PFSK-1 (cell line): ENCODE data around the gene AAK1.

ENCODE experiments used
- FOXP2 ChIP-seq: optimal IDR thresholded peaks from 2 replicates; pipeline ENCODE3; 2011; ENCODE audit warnings: borderline replicate concordance, control low read depth, inconsistent platforms; ENCODE audit not compliant: insufficient read depth; ENCODE audit errors: extremely low read length, extremely low read depth
- POLR2AphosphoS5 ChIP-seq: IDR thresholded peaks from 2 replicates; pipeline ENCODE4 v1.6.1; 2012; ENCODE audit warnings: low read depth, mild to moderate bottlenecking, control low read depth, low read length, moderate library complexity
- SIN3A ChIP-seq: IDR thresholded peaks from 2 replicates; pipeline ENCODE4 v1.6.1; 2012; ENCODE audit warnings: mild to moderate bottlenecking, low read length, moderate library complexity, borderline replicate concordance; ENCODE audit not compliant: insufficient read depth
- TAF1 ChIP-seq: IDR thresholded peaks from 2 replicates; pipeline ENCODE4 v1.6.1; 2012; ENCODE audit warnings: low read length, control low read depth, borderline replicate concordance; ENCODE audit not compliant: insufficient read depth
- TF ChIP-seq, protein P1 (sequence below), 2 experiments: IDR thresholded peaks; 2 replicates each; pipeline versions ENCODE4 v1.6.1 to v1.8.0; 2011 to 2012; ENCODE audit warnings: low read depth in 2 of 2, low read length in 2 of 2, control low read depth in 1 of 2, inconsistent platforms in 1 of 2, mild to moderate bottlenecking in 1 of 2, moderate library complexity in 1 of 2; ENCODE audit not compliant: insufficient read depth in 1 of 2

The AAK1 gene

DNA sequence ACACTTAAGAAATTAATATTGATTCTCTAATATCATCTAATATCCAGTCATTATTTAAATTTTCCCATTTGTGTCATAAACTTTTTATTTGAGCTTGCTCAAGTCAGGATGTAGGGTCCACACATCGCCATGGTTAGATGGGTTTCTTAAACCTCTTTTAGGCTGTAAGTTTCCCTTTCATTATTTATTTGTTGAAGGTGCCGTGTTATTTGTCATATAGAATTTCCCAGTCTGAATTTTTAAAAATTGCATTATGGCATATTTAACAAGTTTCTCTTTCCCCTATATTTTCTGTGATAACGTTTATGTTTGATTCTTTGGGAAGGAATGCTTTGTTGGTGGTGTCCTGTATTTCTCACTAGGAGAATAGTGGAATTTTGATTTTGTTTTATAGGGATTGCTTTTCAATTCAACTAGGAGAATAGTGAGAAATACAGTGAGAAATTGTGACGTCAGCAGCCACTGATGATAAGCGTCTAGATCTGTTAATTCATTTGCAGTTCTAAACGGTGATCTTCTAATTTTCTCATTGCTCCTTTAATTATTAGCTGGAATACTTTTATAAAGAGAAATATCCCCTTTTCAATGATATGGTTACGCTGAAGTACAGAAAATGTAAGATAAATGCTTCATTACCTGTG is 44.6 kb upstream of the AAK1 start:
- TF ChIP-seq, protein P1, sequence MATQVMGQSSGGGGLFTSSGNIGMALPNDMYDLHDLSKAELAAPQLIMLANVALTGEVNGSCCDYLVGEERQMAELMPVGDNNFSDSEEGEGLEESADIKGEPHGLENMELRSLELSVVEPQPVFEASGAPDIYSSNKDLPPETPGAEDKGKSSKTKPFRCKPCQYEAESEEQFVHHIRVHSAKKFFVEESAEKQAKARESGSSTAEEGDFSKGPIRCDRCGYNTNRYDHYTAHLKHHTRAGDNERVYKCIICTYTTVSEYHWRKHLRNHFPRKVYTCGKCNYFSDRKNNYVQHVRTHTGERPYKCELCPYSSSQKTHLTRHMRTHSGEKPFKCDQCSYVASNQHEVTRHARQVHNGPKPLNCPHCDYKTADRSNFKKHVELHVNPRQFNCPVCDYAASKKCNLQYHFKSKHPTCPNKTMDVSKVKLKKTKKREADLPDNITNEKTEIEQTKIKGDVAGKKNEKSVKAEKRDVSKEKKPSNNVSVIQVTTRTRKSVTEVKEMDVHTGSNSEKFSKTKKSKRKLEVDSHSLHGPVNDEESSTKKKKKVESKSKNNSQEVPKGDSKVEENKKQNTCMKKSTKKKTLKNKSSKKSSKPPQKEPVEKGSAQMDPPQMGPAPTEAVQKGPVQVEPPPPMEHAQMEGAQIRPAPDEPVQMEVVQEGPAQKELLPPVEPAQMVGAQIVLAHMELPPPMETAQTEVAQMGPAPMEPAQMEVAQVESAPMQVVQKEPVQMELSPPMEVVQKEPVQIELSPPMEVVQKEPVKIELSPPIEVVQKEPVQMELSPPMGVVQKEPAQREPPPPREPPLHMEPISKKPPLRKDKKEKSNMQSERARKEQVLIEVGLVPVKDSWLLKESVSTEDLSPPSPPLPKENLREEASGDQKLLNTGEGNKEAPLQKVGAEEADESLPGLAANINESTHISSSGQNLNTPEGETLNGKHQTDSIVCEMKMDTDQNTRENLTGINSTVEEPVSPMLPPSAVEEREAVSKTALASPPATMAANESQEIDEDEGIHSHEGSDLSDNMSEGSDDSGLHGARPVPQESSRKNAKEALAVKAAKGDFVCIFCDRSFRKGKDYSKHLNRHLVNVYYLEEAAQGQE (IDR thresholded peaks at IDR 0.05; ENCODE audit: insufficient read depth in 1 of 2, low read depth in 2 of 2, low read length in 2 of 2) = no peak
- TF ChIP-seq TAF1 (no peak), POLR2AphosphoS5 (no peak), SIN3A (no peak), FOXP2 (no peak)

GRCh38 chr2:69686813-69687212 is 43.3 kb upstream of the AAK1 start:
- no peak for TF ChIP-seq SIN3A
- no peak for TF ChIP-seq POLR2AphosphoS5
- no peak for TF ChIP-seq TAF1
- TF ChIP-seq, protein P1 (IDR thresholded peaks at IDR 0.05; ENCODE audit: insufficient read depth in 1 of 2, low read depth in 2 of 2, low read length in 2 of 2) = no peak
- no peak for TF ChIP-seq FOXP2

DNA sequence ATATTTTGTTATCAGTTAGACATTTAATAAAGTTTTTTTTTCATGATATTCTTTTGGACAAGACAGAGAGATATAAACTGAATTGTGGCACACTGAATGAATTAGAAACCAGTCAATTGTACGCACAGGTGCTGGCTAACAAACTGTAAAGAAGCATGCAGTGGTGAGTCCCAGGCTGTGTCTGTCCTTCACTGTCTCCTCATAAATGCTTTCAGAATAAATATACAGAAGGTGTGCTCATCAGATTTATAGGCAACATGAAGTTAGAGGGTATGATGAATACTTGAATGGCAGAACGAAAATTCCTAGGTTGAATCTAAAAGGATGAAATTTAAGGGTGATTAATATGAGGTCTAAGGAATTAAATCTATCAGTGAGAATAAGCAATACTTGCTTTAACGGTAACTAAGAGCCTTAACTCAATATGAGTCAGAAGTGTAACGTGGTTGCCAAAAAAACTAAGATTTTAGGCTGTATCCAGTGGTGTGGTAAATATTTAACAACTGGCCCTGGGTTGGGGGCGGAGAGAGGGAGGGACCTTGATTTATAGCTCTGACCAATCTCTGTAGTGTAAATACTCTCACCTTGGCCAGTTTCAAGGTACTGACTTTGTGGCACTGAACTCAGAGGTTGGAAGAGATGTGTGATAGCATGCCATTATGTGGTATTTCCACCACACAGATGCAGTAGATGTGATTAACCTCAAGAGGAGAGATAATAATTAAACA is 41.9 kb upstream of the AAK1 start:
- no peak for TF ChIP-seq SIN3A
- TF ChIP-seq TAF1 = no peak
- TF ChIP-seq, protein P1 (IDR thresholded peaks at IDR 0.05; ENCODE audit: insufficient read depth in 1 of 2, low read depth in 2 of 2, low read length in 2 of 2) = no peak
- no peak for TF ChIP-seq FOXP2
- no peak for TF ChIP-seq POLR2AphosphoS5

DNA sequence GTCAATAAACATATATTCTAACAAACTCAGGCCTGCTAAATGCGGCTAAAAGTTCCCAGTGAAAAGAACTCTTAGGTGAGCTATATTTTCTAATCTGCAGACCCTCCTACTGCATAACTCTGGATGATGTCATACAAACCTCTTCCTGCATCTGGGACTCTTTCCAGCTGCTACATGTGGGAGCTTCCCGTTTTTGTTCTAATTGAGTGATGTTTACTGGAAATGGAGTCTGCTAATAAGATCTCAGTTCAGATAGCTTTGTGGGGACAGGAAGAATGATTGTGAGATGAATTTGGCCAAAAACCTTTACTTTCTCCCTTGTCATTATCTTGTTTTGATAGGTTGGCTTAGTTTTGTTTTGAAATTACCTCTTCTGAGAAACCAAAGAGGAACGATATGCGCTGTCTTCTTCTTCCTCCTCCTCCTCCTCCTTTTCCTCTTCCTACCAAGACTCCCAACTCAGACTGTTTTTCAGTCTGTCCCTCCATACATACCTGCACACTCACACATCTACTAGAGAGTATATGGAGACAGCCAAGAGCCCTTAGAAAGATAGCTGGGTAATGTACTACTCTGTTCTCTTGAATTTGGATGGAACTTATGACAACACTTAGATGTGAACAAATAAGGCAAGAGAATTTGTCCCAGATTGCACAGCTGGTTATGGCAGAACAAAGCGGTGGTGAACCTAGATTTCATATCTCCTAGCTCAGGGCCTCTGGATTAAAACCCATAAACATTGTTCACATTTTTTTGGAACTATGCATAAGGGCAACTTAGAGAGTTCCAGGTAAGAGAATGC is 39.8 kb upstream of the AAK1 start:
- TF ChIP-seq POLR2AphosphoS5 (peak; percentile 75; the same call in 1 of the 2 replicates), FOXP2 (no peak), SIN3A (peak; percentile 22; the same call in 1 of the 2 replicates)

DNA sequence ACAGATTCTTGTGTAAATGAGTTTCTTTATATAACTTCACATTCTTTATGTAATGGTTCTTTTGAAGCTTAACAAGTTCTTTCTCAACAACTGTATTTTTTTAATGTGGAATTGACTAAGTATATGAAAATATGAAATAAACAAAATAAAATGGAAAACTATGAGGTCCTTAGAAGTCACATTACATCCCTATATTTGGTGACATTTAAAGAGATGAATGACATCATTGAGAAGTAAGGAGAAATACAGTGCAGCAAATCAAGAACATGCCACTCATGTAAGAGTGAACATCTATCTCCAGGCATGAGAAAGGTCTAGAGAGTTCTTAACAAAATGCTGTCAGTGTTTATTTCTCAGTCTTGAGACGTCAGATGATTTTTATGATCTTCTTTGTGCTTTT is 39.0 kb upstream of the AAK1 start:
- TF ChIP-seq POLR2AphosphoS5 (no peak), TAF1 (no peak), FOXP2 (no peak)
- TF ChIP-seq, protein P1 (IDR thresholded peaks at IDR 0.05; ENCODE audit: insufficient read depth in 1 of 2, low read depth in 2 of 2, low read length in 2 of 2) = no peak
